HG02885 (cell line): ENCODE data around the gene UBR4.
"Not testable (repeated sequence)": the region's sequence is repeated elsewhere in the genome, so short reads cannot be mapped to it uniquely, and the experiment has no call there.

Experiments
- ATAC-seq: cut with Tn5 transposase; IDR thresholded peaks from one replicate; pipeline ENCODE4 v1.9.1; 2021; ENCODE audit warnings: mild to moderate bottlenecking; ENCODE audit not compliant: unreplicated experiment, poor library complexity

The UBR4 gene

GRCh38 chr1:19220991-19221390 lies 10.9 kb upstream of the UBR4 start:
- no peak for ATAC-seq

GRCh38 chr1:19220080-19220846 lies 10.2 kb upstream of the UBR4 start:
- no peak for ATAC-seq

- ATAC-seq, result no peak
Measured at GRCh38 chr1:19219451-19219850, 9.4 kb upstream of the UBR4 start.

GRCh38 chr1:19216585-19216984 lies 6.5 kb upstream of the UBR4 start:
- ATAC-seq, result not testable (repeated sequence)

- no peak for ATAC-seq
Measured at GRCh38 chr1:19213580-19213979, 3.5 kb upstream of the UBR4 start.

- ATAC-seq, result no peak
Measured at GRCh38 chr1:19212167-19212566, 2.1 kb upstream of the UBR4 start.

GRCh38 chr1:19210772-19211549 lies 895 bp upstream of the UBR4 start:
- ATAC-seq, result no peak

GRCh38 chr1:19209439-19209989 lies 552 bp downstream of the UBR4 start:
- peak; percentile 47 for ATAC-seq

- no peak for ATAC-seq
Measured at GRCh38 chr1:19208710-19209438, 1.2 kb downstream of the UBR4 start.

- ATAC-seq, result no peak
Measured at GRCh38 chr1:19206947-19207346, 3.1 kb downstream of the UBR4 start.

- ATAC-seq, result no peak
Measured at GRCh38 chr1:19205845-19206244, 4.2 kb downstream of the UBR4 start.

- ATAC-seq, result no peak
Measured at GRCh38 chr1:19205403-19205802, 4.7 kb downstream of the UBR4 start.

GRCh38 chr1:19204446-19205266 lies 5.4 kb downstream of the UBR4 start:
- ATAC-seq, result no peak

- no peak for ATAC-seq
Measured at GRCh38 chr1:19203440-19203839, 6.6 kb downstream of the UBR4 start.

GRCh38 chr1:19202396-19202795 lies 7.7 kb downstream of the UBR4 start:
- no peak for ATAC-seq

GRCh38 chr1:19199969-19200604 lies 10.0 kb downstream of the UBR4 start:
- ATAC-seq, result no peak

- ATAC-seq, result no peak
Measured at GRCh38 chr1:19199329-19199968, 10.6 kb downstream of the UBR4 start.

GRCh38 chr1:19198820-19199219 lies 11.2 kb downstream of the UBR4 start:
- no peak for ATAC-seq

- ATAC-seq, result no peak
Measured at GRCh38 chr1:19197845-19198244, 12.2 kb downstream of the UBR4 start.
